ENCODE measurements around the gene C11orf86.

DNA sequence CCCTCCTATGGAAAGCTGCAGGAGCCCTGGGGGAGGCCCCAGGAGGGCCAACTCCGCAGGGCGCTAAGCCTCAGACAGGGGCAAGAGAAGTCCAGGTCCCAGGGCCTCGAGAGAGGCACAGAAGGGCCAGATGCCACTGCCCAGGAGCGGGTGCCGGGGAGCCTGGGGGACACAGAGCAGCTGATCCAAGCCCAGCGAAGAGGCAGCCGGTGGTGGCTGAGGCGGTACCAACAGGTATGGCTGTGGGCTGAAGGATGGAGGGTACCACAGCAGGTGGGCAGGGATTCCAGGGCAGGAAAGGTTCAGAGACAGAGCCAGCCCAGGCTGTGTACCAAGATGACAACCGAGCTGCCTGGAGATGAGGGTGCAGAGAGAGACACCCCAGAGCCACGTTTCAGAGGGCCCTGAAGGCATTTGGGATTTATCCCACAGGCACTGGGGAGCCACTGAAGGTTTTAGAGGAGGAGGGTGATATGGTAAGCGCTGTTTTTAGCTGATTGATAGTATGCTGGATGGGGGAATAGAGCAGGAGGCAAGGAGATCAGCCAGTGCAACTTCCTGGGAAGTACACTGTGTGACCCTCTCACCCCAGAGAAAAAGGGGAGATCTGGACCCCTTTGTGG, 412 bp downstream of the C11orf86 start:
- TF ChIP-seq POLR2AphosphoS5 (IDR thresholded peaks at IDR 0.05; ENCODE audit: borderline replicate concordance, low read depth, low read length) (no peak), EZH2 (IDR thresholded peaks at IDR 0.05) (no peak), FOXP2 (optimal IDR thresholded peaks at IDR 0.05; ENCODE audit: control extremely low read depth, extremely low read length, insufficient read depth) (no peak)

Data from SK-N-MC (cell line).